ENCODE results near the gene GYG2. TPM values are rescaled to one million over a fixed set of nuclear protein-coding genes. Genes with fewer than 3 reads are reported as not detected.
"Not testable (repeated sequence)": the region's sequence is repeated elsewhere in the genome, so short reads cannot be mapped to it uniquely, and the experiment has no call there.

Gene GYG2
- total RNA-seq, 4 donors from 2014 or later: 0.89 to 6.6 (median 2.1) TPM

DNA sequence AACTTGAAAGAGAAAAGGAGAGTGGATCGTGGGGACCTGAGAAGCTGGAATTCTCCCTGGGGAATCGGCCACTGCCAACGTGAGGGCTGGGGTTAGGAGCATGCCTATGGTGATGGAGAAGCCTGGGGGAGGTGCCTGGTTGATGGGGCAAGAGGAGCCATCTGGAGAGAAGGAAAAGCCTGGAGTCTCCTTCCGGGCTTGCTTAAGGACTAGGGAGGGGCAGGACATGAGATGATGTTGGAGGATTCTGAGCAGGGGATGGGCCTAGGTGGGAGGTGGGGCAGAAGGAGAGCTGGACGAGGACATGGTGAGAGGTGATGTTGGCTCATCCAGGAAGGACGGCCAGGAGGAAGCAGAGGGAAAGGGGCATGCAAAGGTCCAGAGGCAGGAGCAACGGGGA, 35.0 kb upstream of the GYG2 start:
- H3K9me3 ChIP-seq: no peaks in the 10 kb centered on the region
- TF ChIP-seq POLR2A (IDR thresholded peaks at IDR 0.05): no peak
- TF ChIP-seq, protein P1, sequence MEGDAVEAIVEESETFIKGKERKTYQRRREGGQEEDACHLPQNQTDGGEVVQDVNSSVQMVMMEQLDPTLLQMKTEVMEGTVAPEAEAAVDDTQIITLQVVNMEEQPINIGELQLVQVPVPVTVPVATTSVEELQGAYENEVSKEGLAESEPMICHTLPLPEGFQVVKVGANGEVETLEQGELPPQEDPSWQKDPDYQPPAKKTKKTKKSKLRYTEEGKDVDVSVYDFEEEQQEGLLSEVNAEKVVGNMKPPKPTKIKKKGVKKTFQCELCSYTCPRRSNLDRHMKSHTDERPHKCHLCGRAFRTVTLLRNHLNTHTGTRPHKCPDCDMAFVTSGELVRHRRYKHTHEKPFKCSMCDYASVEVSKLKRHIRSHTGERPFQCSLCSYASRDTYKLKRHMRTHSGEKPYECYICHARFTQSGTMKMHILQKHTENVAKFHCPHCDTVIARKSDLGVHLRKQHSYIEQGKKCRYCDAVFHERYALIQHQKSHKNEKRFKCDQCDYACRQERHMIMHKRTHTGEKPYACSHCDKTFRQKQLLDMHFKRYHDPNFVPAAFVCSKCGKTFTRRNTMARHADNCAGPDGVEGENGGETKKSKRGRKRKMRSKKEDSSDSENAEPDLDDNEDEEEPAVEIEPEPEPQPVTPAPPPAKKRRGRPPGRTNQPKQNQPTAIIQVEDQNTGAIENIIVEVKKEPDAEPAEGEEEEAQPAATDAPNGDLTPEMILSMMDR (IDR thresholded peaks at IDR 0.05): no peak
- H3K27ac ChIP-seq: no peak overlapping the region
- H3K27me3 ChIP-seq: no peaks in the 10 kb centered on the region
- intact Hi-C loops (cut with DNase I): no loop called here
- DNase-seq: no peak
- 62 to 68% methylated on average over 7 of the region's 7 CpGs for WGBS, 2 donors
- H3K36me3 ChIP-seq: no peaks in the 10 kb centered on the region
- H3K4me3 ChIP-seq (replicated peaks in 1 of 3): no peak overlapping the region
- no peaks in the 10 kb centered on the region for H3K4me1 ChIP-seq

DNA sequence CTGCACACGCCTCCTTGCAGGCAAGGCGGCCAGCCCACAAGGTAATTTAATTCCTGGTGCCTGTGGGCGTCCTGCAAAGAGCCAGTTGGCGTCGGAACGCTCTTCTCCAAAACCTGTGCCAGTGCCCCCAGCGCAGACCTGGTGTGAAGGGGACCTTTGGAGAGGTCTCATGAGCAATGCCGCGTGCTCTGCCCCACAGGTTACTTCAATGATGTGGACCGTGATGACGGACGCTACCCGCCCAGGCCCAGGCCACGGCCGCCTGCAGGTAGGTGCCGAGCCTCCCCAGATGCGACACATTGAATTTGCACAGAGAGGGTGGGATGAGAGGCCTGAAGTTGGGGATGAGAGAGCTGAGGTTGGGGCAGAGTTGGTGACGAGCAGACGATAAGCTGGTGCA, 34.4 kb upstream of the GYG2 start:
- Histone ChIP-seq H3K9me3 (no peaks in the 10 kb centered on the region), H3K4me1 (no peaks in the 10 kb centered on the region), H3K4me3 (replicated peaks in 1 of 3) (no peak overlapping the region), H3K36me3 (no peaks in the 10 kb centered on the region), H3K27ac (no peak overlapping the region), H3K27me3 (no peaks in the 10 kb centered on the region)
- intact Hi-C loops (cut with DNase I): no loop called here
- DNase-seq: no peak
- WGBS, 2 donors: 95 to 98% methylated on average over 11 of the region's 19 CpGs
- no peak for TF ChIP-seq POLR2A (IDR thresholded peaks at IDR 0.05)
- TF ChIP-seq, protein P1 (IDR thresholded peaks at IDR 0.05): no peak

DNA sequence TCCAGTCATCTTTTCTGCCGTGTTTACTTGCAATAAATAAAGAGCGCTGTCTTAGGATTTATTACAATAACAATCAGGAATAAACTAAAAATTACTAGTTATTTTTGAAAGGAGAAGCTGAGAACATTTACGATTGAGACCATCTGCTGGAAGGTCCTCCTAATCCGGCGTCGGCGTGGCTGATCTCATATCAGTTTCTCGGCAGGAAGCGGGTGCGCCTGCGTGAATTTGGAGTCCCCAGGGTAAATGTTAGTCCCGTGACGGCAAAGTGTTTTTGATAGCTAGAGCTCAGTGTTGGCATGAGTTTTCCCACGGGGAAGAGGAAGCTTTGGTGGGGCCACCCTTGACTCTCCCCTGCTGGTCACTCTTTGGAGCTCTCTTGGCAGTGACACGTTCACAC, 31.9 kb upstream of the GYG2 start:
- H3K27me3 ChIP-seq; H3K4me1 ChIP-seq; H3K9me3 ChIP-seq; intact Hi-C loops (cut with DNase I); DNase-seq; H3K4me3 ChIP-seq (replicated peaks in 1 of 3); H3K27ac ChIP-seq; H3K36me3 ChIP-seq: not testable (repeated sequence)
- WGBS, 2 donors: 80 to 90% methylated on average over 13 to 15 of the region's 15 CpGs

DNA sequence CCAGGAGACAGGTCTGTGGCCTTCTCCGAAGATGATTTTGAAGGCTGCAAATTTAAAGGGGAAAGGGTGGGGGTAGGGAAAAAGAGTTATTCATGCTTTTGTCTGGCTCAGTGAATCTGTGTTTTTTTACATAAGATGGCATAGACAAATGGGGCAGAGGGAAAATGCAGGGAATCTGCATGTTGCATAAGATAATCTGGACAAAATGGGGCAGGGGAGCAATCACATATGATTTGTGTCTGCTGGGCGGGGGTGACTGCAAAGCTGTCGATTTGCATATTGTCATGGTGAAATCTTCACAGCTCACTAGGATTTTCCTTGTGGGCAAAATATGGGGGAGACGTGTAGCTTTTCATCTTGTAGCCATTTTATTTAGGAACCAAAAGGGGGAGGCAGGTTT, 29.4 kb upstream of the GYG2 start:
- H3K4me3 ChIP-seq (replicated peaks in 1 of 3): no peak overlapping the region
- no peak for DNase-seq
- WGBS, 2 donors: 66 to 77% methylated on average over 4 of the region's 4 CpGs
- H3K9me3 ChIP-seq: no peaks in the 10 kb centered on the region
- intact Hi-C loops (cut with DNase I): no loop called here
- TF ChIP-seq, protein P1 (IDR thresholded peaks at IDR 0.05): no peak
- TF ChIP-seq POLR2A (IDR thresholded peaks at IDR 0.05): no peak
- H3K27ac ChIP-seq: no peak overlapping the region
- no peaks in the 10 kb centered on the region for H3K36me3 ChIP-seq
- no peaks in the 10 kb centered on the region for H3K4me1 ChIP-seq
- no peaks in the 10 kb centered on the region for H3K27me3 ChIP-seq

DNA sequence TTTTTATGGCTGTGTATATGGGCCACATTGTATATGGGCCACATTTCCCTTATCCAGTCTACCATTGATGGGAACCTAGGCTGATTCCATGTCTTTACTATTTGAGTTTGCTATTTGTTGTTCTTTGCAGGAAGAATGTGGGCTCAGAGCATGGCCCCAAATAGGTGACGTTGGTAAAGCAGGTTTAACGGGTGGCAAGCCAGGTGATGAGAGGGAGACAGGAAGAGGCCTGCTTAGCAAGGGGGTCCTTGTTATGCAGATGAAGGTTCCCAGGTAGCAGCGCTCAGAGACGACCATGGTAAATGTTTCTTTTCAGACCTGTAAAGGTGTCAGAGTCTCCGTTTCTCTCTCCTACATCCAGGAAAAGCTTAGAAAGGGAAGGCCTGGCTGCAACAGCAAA, 28.8 kb upstream of the GYG2 start:
- DNase-seq; H3K27me3 ChIP-seq; H3K9me3 ChIP-seq; H3K4me3 ChIP-seq (replicated peaks in 1 of 3); H3K4me1 ChIP-seq; intact Hi-C loops (cut with DNase I); H3K27ac ChIP-seq; H3K36me3 ChIP-seq: not testable (repeated sequence)
- 73 to 84% methylated on average over 5 of the region's 5 CpGs for WGBS, 2 donors

DNA sequence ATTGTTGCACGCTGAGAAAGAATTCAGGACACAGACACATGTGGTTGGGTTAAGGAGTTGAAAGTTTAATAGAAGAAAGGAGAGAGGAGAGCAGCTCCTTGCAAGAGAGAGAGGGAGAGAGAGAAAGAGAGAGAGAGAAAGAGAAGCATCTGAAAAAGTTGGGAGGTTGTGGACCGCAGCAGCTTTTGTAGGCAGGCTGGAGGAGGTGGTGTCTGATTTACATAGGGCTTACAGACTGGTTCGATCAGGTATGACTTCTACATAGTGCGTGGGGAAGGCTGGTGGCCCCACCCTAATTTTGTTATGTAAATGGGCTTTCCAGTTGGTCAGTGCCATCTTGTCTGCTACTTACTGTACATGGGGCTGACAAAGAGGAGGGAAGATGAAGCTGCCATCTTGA, 27.5 kb upstream of the GYG2 start:
- H3K4me3 ChIP-seq (replicated peaks in 1 of 3): no peak overlapping the region
- intact Hi-C loops (cut with DNase I): no loop called here
- H3K27ac ChIP-seq: no peak overlapping the region
- WGBS, 2 donors: 85 to 89% methylated on average over 4 of the region's 4 CpGs
- TF ChIP-seq POLR2A (IDR thresholded peaks at IDR 0.05): no peak
- TF ChIP-seq, protein P1 (IDR thresholded peaks at IDR 0.05): no peak
- DNase-seq: no peak
- no peaks in the 10 kb centered on the region for H3K9me3 ChIP-seq
- no peaks in the 10 kb centered on the region for H3K36me3 ChIP-seq
- H3K4me1 ChIP-seq: no peaks in the 10 kb centered on the region
- no peaks in the 10 kb centered on the region for H3K27me3 ChIP-seq

DNA sequence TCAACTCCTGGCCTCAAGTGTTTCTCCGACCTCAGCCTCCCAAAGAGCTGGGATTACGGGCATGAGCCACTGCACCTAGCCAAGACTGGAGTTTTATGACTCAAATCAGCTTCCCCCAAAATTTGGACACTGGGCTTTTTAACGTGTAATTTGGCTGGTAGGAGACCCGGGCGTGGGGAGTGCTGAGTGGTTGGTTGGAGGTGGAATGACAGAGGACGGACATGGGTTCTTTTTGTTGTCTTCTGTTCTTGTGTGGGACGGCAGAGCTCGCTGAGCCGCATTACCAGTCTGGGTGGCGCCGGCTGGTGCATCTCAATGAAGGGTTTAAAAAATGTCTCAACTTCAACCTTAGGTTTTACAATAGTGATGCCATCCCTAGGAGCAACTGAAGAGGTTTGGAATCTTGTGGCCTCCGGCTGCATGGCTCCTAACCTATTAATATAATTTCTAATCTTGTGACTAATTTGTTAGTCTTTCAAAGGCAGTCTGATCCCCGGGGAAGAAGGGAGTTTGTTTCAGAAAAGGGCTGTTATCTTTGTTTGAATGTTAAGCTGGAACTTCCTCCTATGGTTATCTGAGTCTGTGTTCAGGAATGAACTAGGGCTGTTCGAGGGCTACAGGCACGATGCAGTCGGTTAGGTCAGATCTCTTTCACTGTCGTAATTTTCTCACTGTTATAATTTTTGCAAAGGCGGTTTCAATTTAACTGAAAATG, 26.2 kb upstream of the GYG2 start:
- H3K27me3 ChIP-seq; H3K9me3 ChIP-seq; H3K27ac ChIP-seq; intact Hi-C loops (cut with DNase I); DNase-seq; H3K4me3 ChIP-seq (replicated peaks in 1 of 3); H3K36me3 ChIP-seq; H3K4me1 ChIP-seq: not testable (repeated sequence)
- WGBS, 2 donors: 71 to 78% methylated on average over 7 to 17 of the region's 18 CpGs

DNA sequence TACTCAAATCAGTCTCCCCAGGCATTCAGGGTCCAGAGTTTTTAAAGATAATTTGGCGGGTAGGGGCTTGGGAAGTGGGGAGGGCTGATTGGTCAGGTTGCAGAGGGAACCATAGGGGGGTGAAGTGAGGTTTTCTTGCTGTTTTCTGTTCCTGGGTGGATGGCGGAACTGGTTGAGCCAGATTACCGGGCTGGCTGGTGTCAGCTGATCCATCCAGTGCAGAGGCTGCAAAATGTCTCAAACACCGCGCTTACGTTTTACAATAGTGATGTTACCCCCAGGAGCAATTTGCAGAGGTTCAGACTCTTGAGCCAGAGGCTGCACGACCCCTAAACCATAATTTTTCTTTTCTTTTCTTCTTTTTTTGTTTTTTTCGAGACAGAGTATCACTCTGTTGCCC, 25.2 kb upstream of the GYG2 start:
- H3K4me3 ChIP-seq (replicated peaks in 1 of 3); H3K27me3 ChIP-seq; H3K36me3 ChIP-seq; DNase-seq; H3K27ac ChIP-seq; H3K4me1 ChIP-seq; H3K9me3 ChIP-seq; intact Hi-C loops (cut with DNase I): not testable (repeated sequence)
- 39 to 48% methylated on average over 6 to 8 of the region's 8 CpGs for WGBS, 2 donors

DNA sequence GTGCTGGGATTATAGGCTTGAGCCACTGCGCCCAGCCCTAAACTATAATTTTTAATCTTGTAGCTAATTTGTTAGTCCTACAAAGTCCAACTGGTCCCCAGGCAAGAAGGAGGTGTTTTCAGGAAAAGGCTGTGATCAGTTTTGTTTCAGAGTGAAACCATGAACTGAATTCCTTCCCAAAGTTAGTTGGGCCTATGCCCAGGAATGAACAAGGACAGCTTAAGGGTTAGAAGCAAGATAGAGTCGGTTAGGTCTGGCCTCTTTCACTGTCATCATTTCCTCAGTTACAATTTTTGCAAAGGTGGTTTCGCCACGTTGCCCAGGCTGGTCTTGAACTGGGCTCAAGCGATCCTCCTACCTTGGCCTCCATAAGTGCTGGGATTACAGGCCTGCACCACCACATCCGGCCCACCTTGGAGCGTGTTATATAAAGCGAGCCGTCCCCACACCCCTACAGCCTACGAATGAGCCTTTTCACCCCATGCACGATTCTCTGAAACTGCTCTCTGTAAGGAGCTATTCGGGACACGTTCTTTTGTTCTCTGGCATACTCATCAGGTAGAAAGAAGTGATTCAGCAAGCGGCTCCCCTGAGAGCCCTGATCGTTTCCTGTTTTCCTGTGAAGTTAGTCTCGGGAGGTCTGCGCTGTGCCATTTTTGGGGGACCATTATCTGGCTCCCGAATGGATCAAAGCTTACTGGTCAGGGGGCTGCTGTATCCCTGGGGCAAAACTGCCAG, 24.5 kb upstream of the GYG2 start:
- DNase-seq; H3K27me3 ChIP-seq; H3K27ac ChIP-seq; H3K9me3 ChIP-seq; intact Hi-C loops (cut with DNase I); H3K4me3 ChIP-seq (replicated peaks in 1 of 3); H3K36me3 ChIP-seq; H3K4me1 ChIP-seq: not testable (repeated sequence)
- 79 to 91% methylated on average over 4 to 12 of the region's 18 CpGs for WGBS, 2 donors

All from thyroid gland (tissue), 4 donors.